ENCODE data around the gene CDH4. TPM values are rescaled to one million over a fixed set of nuclear protein-coding genes. Genes with fewer than 3 reads are reported as not detected.

Gene CDH4
- total RNA-seq, 1 donor from 2014 or later: not detected

DNA sequence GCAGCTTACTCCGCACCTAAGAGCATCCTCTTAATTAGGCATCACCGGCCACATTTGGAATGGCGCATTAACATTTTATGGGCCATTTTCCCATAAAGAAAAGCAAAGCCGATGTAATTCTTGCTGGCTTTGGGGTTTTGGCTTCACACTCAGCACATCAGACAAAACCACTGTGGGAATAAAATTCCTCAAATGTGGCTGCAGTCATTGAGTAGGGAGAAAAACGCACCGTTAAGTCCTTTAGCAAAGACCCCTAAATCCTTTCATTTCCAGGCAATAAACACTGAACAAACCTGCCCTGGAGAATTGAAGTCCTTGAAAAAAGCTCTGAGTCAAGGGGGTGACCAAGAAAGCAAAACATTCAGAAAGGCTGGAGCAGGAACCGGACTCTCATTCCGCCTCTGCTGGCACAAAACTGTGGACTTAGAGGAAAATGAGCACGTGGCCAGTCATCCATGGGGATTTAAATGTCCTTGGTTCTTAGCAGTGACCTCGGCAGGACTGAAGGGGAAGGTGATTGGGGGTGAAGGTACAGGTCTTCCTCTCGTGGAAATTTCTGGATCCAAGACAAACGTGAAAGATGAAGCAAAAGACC lies 102.9 kb downstream of the CDH4 start:
- no peaks in the 10 kb centered on the region for H3K27me3 Mint-ChIP-seq
- no peaks in the 10 kb centered on the region for H3K4me1 Mint-ChIP-seq
- H3K9me3 Mint-ChIP-seq: peaks cover 4% of the 10 kb centered on the region
- no peak overlapping the region for H3K27ac Mint-ChIP-seq
- H3K36me3 Mint-ChIP-seq (ENCODE audit: low read depth): no peaks in the 10 kb centered on the region
- no peak for ATAC-seq (ENCODE audit: low read depth)
- TF ChIP-seq, protein P1, sequence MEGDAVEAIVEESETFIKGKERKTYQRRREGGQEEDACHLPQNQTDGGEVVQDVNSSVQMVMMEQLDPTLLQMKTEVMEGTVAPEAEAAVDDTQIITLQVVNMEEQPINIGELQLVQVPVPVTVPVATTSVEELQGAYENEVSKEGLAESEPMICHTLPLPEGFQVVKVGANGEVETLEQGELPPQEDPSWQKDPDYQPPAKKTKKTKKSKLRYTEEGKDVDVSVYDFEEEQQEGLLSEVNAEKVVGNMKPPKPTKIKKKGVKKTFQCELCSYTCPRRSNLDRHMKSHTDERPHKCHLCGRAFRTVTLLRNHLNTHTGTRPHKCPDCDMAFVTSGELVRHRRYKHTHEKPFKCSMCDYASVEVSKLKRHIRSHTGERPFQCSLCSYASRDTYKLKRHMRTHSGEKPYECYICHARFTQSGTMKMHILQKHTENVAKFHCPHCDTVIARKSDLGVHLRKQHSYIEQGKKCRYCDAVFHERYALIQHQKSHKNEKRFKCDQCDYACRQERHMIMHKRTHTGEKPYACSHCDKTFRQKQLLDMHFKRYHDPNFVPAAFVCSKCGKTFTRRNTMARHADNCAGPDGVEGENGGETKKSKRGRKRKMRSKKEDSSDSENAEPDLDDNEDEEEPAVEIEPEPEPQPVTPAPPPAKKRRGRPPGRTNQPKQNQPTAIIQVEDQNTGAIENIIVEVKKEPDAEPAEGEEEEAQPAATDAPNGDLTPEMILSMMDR (IDR thresholded peaks at IDR 0.05): no peak
- ChIA-PET POLR2A (no interaction called here), CTCF (no interaction called here)
- intact Hi-C loops (cut with micrococcal nuclease): no loop called here
- H3K4me3 Mint-ChIP-seq: no peak overlapping the region
- DNase-seq: no peak

DNA sequence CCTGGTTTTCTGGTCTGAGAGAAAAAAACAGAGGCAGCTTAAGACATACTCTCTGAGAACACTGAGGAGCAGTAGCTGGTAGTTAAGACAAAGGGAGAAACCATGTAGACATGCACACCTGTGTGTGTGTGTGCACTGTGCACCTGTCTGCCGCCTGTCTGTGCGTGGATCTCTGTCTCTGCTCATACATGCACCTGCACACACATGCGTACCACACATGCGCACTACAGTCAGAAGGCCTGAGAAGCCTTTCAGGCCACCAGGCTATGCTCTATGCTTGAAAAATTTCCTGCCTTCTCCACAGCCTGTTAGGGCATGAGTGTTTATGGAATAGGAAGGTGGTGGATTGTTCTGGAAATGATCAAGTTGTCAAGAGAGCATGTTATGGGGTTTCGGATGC lies 103.5 kb downstream of the CDH4 start:
- Mint-ChIP-seq H3K36me3 (ENCODE audit: low read depth) (no peaks in the 10 kb centered on the region), H3K27ac (no peak overlapping the region), H3K4me1 (no peaks in the 10 kb centered on the region), H3K27me3 (no peaks in the 10 kb centered on the region), H3K4me3 (no peak overlapping the region), H3K9me3 (peaks cover 4% of the 10 kb centered on the region)
- TF ChIP-seq, protein P1 (IDR thresholded peaks at IDR 0.05): no peak
- intact Hi-C loops (cut with micrococcal nuclease): no loop called here
- DNase-seq (no peak), ATAC-seq (ENCODE audit: low read depth) (no peak)
- ChIA-PET POLR2A (no interaction called here), CTCF (no interaction called here)

DNA sequence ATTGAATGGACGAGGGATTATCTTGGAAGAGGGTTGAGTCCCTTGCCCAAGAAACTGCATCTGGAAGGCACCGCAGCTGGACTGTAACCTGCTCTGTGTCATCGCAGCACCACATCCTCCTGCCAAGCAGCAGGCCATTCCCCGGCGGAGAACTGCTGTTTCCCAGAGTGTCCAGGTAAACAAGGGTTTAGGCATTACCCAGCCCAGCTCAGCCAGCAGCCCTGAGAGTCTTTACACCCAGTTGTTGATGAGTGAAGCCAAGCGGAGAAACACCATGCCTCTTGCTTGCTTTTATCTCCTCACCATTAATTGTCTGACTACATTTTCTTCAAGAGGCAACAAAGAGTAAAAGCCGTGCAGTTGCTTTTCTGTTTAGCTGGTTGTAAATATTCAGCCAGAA lies 104.1 kb downstream of the CDH4 start:
- H3K27ac Mint-ChIP-seq: no peak overlapping the region
- H3K36me3 Mint-ChIP-seq (ENCODE audit: low read depth): no peaks in the 10 kb centered on the region
- TF ChIP-seq, protein P1 (IDR thresholded peaks at IDR 0.05): no peak
- no peaks in the 10 kb centered on the region for H3K4me1 Mint-ChIP-seq
- intact Hi-C loops (cut with micrococcal nuclease): no loop called here
- H3K27me3 Mint-ChIP-seq: no peaks in the 10 kb centered on the region
- H3K4me3 Mint-ChIP-seq: no peak overlapping the region
- peaks cover 4% of the 10 kb centered on the region for H3K9me3 Mint-ChIP-seq
- ATAC-seq (ENCODE audit: low read depth): no peak
- CTCF ChIA-PET: no interaction called here
- POLR2A ChIA-PET: no interaction called here
- DNase-seq: no peak

DNA sequence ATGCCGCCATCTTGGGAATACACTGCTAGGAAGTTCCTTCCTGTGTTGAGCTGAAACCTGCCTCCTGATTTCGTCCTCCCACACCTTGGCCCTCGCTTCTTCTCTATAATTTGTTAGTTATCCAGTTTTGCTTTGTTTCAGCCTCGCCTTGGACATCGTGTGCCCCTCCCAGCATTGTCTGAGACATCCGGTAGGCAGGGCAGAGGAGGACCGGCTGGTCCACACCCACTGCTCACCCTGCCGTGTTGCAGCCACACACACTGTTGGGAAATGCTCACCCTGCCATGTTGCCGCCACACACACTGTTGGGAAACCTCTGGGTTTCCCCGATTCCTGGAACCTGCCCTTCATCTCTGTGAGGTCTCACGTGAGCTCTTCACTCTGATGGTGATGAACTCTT lies 105.1 kb downstream of the CDH4 start:
- H3K9me3 Mint-ChIP-seq: peaks cover 2% of the 10 kb centered on the region
- TF ChIP-seq, protein P1 (IDR thresholded peaks at IDR 0.05): no peak
- no peaks in the 10 kb centered on the region for H3K36me3 Mint-ChIP-seq (ENCODE audit: low read depth)
- CTCF ChIA-PET: no interaction called here
- no peak for DNase-seq
- intact Hi-C loops (cut with micrococcal nuclease): no loop called here
- H3K4me3 Mint-ChIP-seq: no peak overlapping the region
- H3K4me1 Mint-ChIP-seq: no peaks in the 10 kb centered on the region
- H3K27me3 Mint-ChIP-seq: no peaks in the 10 kb centered on the region
- no peak for ATAC-seq (ENCODE audit: low read depth)
- no peak overlapping the region for H3K27ac Mint-ChIP-seq
- POLR2A ChIA-PET: no interaction called here

DNA sequence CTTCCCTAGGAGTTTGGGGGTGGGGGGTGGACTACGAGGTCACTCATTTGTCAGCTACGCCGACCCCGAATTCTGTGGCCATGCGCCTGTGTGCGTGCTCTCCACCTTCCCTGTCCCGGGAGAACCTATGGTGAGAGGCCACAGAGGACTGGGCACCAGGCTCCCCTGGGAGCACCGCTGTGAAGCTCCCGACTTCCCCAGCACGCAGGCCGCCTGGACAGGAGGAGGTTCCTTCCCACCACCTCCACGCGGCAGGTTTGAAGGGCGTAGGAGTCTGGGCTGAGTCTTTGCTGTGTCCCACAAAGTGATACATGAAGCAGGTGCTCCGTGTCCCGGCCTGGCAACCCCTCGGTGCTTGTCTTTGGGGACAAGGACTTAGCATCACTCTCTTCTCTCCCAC lies 107.2 kb downstream of the CDH4 start:
- no peak for ATAC-seq (ENCODE audit: low read depth)
- no peak for DNase-seq
- TF ChIP-seq, protein P1 (IDR thresholded peaks at IDR 0.05): no peak
- no peaks in the 10 kb centered on the region for H3K27me3 Mint-ChIP-seq
- H3K4me3 Mint-ChIP-seq: no peak overlapping the region
- no peak overlapping the region for H3K27ac Mint-ChIP-seq
- POLR2A ChIA-PET: no interaction called here
- CTCF ChIA-PET: no interaction called here
- peaks cover 7% of the 10 kb centered on the region for H3K9me3 Mint-ChIP-seq
- intact Hi-C loops (cut with micrococcal nuclease): no loop called here
- no peaks in the 10 kb centered on the region for H3K4me1 Mint-ChIP-seq
- no peaks in the 10 kb centered on the region for H3K36me3 Mint-ChIP-seq (ENCODE audit: low read depth)

All from activated B cell treated with CpG ODN at 0.5 μM for 24 hours (primary cell).